Endodermal cell (in vitro differentiated cells): ENCODE results near the gene ZNF577. TPM values are rescaled to one million over a fixed set of nuclear protein-coding genes. Genes with fewer than 3 reads are reported as not detected.

Experiments
- DNase-seq: peaks from one replicate; pipeline ENCODE4 v3.0.0-alpha.2; 2017
- H3K27ac ChIP-seq: 2 replicates; pipeline ENCODE4 v1.5.1; 2013; ENCODE audit warnings: mild to moderate bottlenecking, low read depth, low read length, moderate library complexity
- H3K27me3 ChIP-seq: 2 replicates; pipeline ENCODE4 v1.6.1; 2013; ENCODE audit warnings: mild to moderate bottlenecking, low read length, moderate library complexity; ENCODE audit not compliant: insufficient read depth, control insufficient read depth, poor library complexity, severe bottlenecking
- H3K36me3 ChIP-seq: 2 replicates; pipeline ENCODE4 v1.7.0; 2013; ENCODE audit warnings: mild to moderate bottlenecking, low read length, moderate library complexity; ENCODE audit not compliant: control insufficient read depth, insufficient read depth
- H3K4me1 ChIP-seq: one replicate; pipeline ENCODE4 v1.7.0; 2013; ENCODE audit warnings: low read length; ENCODE audit not compliant: control insufficient read depth, insufficient read depth
- H3K4me3 ChIP-seq: 2 replicates; pipeline ENCODE4 v1.5.1; 2013; ENCODE audit warnings: mild to moderate bottlenecking, low read length, moderate library complexity
- H3K9ac ChIP-seq: 2 replicates; pipeline ENCODE4 v1.6.1; 2013; ENCODE audit warnings: mild to moderate bottlenecking, low read length, moderate library complexity; ENCODE audit not compliant: poor library complexity, severe bottlenecking; ENCODE audit errors: extremely low read depth
- H3K9me3 ChIP-seq: 2 replicates; pipeline ENCODE4 v1.6.1; 2013; ENCODE audit warnings: mild to moderate bottlenecking, low read length, moderate library complexity; ENCODE audit not compliant: control insufficient read depth
- H3K27ac Mint-ChIP-seq: 2 replicates; pipeline ENCODE4 v1.8.0; 2020; ENCODE audit warnings: mixed read lengths
- H3K27me3 Mint-ChIP-seq: 2 replicates; pipeline ENCODE4 v1.8.0; 2021; ENCODE audit warnings: mild to moderate bottlenecking, mixed read lengths; ENCODE audit not compliant: insufficient read depth
- H3K36me3 Mint-ChIP-seq: 2 replicates; pipeline ENCODE4 v1.8.0; 2020; ENCODE audit warnings: low read depth, mixed read lengths
- H3K4me1 Mint-ChIP-seq: 2 replicates; pipeline ENCODE4 v1.8.0; 2020; ENCODE audit warnings: mixed read lengths
- H3K4me3 Mint-ChIP-seq: 2 replicates; pipeline ENCODE4 v1.8.0; 2020; ENCODE audit warnings: mild to moderate bottlenecking, moderate library complexity, mixed read lengths
- H3K9me3 Mint-ChIP-seq: 2 replicates; pipeline ENCODE4 v1.8.0; 2020; ENCODE audit warnings: mild to moderate bottlenecking, mixed read lengths
- WGBS, 2 experiments: methylation state at CpG; one replicate each; pipeline versions ENCODE4 v1.1.5 to v1.1.7; 2013; ENCODE audit warnings: missing lambda C conversion rate in 2 of 2, mixed read lengths in 1 of 2; ENCODE audit not compliant: insufficient coverage in 1 of 2, insufficient read length in 1 of 2; 5-methylcytosine and 5-hydroxymethylcytosine counted together
- long read RNA-seq, 4 experiments: library from polyadenylated mRNA in 2 of 4; library from RNA in 1 of 4; library from capped mRNA in 1 of 4; stranded (forward) in 3 of 4; unstranded in 1 of 4; transcript quantifications; one replicate each; pipeline ENCODE4 v2.0.0, GENCODE V29; 2020 to 2021; ENCODE audit warnings: inconsistent platforms in 1 of 4
- polyA plus RNA-seq, 2 experiments: library from polyadenylated mRNA; stranded (reverse); fragments of 50-300 nt; gene quantifications; one replicate each; pipeline ENCODE4 v1.2.3, GENCODE V29; 2013
- total RNA-seq, 2 donors: library from RNA; stranded (reverse); fragmentation: NEBNext Ultra II Directional in 1 of 2; extraction: Animal tissue kit (Norgen Biotek cat#: 25700) in 1 of 2; gene quantifications; 2 replicates in 1 of 2; 3 replicates in 1 of 2; pipeline ENCODE4 v1.2.1, GENCODE V29; 2021
- TF ChIP-seq, protein P1 (sequence below): fragments of 200-600 bp; sonication (generic); conservative IDR thresholded peaks from 2 replicates; pipeline ENCODE4 v1.5.0; 2021; ENCODE audit warnings: antibody characterized with exemption, mild to moderate bottlenecking

Gene ZNF577
- 10 to 100 TPM; 25.8 to 31.1 TPM for total RNA-seq
- 16.8 TPM for polyA plus RNA-seq (2013, experiment 1 of 2)
- polyA plus RNA-seq (2013, experiment 2 of 2) = 14.0 TPM
- long read RNA-seq, experiment 1, partial matches to known transcripts = 0 of 12 reads
- long read RNA-seq, experiment 1, other reads (novel, unspliced or antisense) = 12 of 12 reads
- long read RNA-seq, experiment 2, partial matches to known transcripts = 6 of 34 reads
- long read RNA-seq, experiment 2, other reads (novel, unspliced or antisense) = 24 of 34 reads
- long read RNA-seq, experiment 3, transcript ZNF577-201 (7 exons, 3,074 nt) = minor isoform, 5 of 86 reads
- long read RNA-seq, experiment 3, transcript ZNF577-218 (7 exons, 1,865 nt) = minor isoform, 7 of 86 reads
- long read RNA-seq, experiment 3, transcript ZNF577-204 (6 exons, 2,758 nt) = major isoform, 10 of 86 reads
- long read RNA-seq, experiment 3, partial matches to known transcripts = 8 of 86 reads
- long read RNA-seq, experiment 3, other reads (novel, unspliced or antisense) = 55 of 86 reads
- long read RNA-seq, experiment 4, partial matches to known transcripts = 1 of 30 reads
- long read RNA-seq, experiment 4, other reads (novel, unspliced or antisense) = 23 of 30 reads

DNA sequence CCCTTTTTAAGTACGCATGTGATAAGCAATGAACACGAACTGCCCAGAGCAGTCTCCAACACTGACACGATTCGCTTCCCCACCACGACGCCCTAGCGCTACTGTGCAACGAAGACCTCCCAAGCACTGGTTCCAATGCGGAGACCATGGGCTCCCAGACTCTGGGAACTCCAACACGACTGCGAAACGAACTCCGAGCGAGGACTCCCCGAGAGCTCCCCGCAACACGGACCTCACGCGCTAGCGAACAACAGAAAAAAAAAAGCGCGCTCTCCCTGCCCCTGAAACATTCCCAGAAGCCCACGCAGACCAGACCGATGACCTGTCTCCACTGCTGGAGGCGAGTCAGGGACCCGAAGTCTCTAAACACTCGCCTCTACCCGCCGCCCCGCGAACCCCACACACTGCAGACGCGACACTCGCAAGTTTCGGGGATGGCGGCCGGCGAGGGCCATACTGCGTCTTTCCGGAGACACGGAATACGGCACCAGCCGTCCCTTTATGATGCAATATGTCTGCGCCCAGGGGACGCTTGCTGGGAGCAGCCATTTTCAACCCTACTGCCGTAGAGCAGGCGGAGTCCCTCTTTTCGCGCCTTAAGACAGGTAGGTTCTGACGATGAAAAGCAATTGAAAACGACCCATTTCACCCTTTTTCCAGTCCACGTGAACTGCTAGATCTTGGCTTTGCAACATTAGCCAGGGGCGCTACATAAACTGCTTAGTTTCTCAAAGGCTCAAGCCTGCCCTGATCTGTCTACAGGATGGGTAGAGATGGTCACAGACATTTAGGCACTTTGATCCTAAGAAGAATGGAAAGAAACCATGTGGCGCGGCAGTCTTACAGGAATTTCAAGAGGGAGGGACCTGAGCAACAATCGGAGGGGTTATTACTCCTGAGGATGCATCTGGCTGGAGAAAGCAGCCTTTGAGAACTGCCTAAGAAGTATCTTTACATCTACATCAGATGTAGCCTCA, at the start of gene ZNF577:
Gene ZNF577, minus strand, starts transcription at position 430 of the 977 bp plus-strand sequence. CDS start 7,569 bp downstream, outside the sequence.
- TF ChIP-seq, protein P1, sequence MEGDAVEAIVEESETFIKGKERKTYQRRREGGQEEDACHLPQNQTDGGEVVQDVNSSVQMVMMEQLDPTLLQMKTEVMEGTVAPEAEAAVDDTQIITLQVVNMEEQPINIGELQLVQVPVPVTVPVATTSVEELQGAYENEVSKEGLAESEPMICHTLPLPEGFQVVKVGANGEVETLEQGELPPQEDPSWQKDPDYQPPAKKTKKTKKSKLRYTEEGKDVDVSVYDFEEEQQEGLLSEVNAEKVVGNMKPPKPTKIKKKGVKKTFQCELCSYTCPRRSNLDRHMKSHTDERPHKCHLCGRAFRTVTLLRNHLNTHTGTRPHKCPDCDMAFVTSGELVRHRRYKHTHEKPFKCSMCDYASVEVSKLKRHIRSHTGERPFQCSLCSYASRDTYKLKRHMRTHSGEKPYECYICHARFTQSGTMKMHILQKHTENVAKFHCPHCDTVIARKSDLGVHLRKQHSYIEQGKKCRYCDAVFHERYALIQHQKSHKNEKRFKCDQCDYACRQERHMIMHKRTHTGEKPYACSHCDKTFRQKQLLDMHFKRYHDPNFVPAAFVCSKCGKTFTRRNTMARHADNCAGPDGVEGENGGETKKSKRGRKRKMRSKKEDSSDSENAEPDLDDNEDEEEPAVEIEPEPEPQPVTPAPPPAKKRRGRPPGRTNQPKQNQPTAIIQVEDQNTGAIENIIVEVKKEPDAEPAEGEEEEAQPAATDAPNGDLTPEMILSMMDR = no peak
- Histone ChIP-seq H3K27me3 (no peaks in the 10 kb centered on the region), H3K9ac (peak within 1 kb of the TSS; percentile 77), H3K9me3 (peaks cover 100% of the 10 kb centered on the region), H3K27ac (peak within 1 kb of the TSS; percentile 12), H3K4me3 (peak within 1 kb of the TSS; percentile 85), H3K4me1 (no peaks in the 10 kb centered on the region), H3K36me3 (peaks cover 94% of the 10 kb centered on the region)
- WGBS, 2 experiments = 46 to 57% methylated on average over 24 to 56 of the region's 56 CpGs
- peak within 1 kb of the TSS; percentile 99 for H3K27ac Mint-ChIP-seq
- no peaks in the 10 kb centered on the region for H3K27me3 Mint-ChIP-seq
- H3K9me3 Mint-ChIP-seq = peaks cover 86% of the 10 kb centered on the region
- DNase-seq = peak; percentile 92
- no peaks in the 10 kb centered on the region for H3K4me1 Mint-ChIP-seq
- peak within 1 kb of the TSS; percentile 97 for H3K4me3 Mint-ChIP-seq
- peaks cover 82% of the 10 kb centered on the region for H3K36me3 Mint-ChIP-seq

DNA sequence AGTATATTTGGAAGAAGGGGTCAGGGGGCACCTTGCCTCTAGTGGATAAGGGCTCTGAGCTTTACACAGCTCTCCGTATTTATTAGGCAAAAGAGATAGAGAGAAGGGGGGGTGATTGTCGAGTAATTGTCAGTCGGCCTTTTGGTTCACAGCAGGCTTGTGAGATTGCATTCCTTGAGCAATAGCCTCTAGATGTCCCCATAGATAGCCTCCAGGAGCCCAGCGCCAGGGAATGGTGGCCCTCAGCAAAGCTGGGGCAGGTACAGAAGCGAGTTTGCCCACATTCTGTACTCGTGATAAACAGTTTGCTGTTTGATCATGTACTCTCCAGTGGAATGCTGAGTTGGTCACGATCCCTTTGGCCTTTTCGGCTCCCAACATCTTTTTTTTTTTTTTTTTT, 44.2 kb upstream of the ZNF577 start:
- DNase-seq = no peak
- Mint-ChIP-seq H3K27ac (no peak overlapping the region), H3K27me3 (peaks cover 2% of the 10 kb centered on the region), H3K4me1 (no peaks in the 10 kb centered on the region), H3K9me3 (peaks cover 89% of the 10 kb centered on the region), H3K4me3 (no peak overlapping the region), H3K36me3 (peaks cover 94% of the 10 kb centered on the region)
- H3K4me1 ChIP-seq = no peaks in the 10 kb centered on the region
- no peak overlapping the region for H3K9ac ChIP-seq
- H3K27ac ChIP-seq = no peak overlapping the region
- H3K4me3 ChIP-seq = peak overlapping the region; percentile 90
- 95% methylated on average over 6 to 8 of the region's 8 CpGs for WGBS, 2 experiments
- TF ChIP-seq, protein P1 = no peak
- H3K27me3 ChIP-seq = no peaks in the 10 kb centered on the region
- peaks cover 83% of the 10 kb centered on the region for H3K36me3 ChIP-seq
- H3K9me3 ChIP-seq = peaks cover 89% of the 10 kb centered on the region

DNA sequence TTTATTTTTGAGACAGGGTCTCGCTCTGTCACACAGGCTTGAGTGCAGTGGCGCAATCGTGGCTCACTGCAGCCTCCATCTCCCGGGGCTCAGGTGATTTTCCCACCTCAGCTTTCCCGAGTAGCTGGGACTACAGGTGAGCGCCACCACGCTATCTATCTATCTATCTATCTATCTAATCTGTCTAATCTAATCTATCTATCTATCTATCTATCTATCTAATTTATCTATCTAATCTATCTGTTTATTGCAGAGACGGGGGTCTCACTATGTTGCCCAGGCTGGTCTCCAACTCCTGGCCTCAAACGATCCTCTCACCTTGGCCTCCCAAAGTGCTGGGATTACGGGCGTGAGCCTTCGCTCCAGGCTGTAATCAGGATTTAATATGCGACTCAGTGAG, 40.1 kb upstream of the ZNF577 start:
- H3K27ac ChIP-seq = no peak overlapping the region
- H3K9ac ChIP-seq = peak overlapping the region; percentile 94
- Mint-ChIP-seq H3K9me3 (peaks cover 88% of the 10 kb centered on the region), H3K27ac (peak overlapping the region; percentile 99), H3K27me3 (peaks cover 6% of the 10 kb centered on the region), H3K4me1 (no peaks in the 10 kb centered on the region), H3K36me3 (peaks cover 63% of the 10 kb centered on the region), H3K4me3 (peak overlapping the region; percentile 99)
- TF ChIP-seq, protein P1 = no peak
- no peaks in the 10 kb centered on the region for H3K27me3 ChIP-seq
- H3K9me3 ChIP-seq = peaks cover 87% of the 10 kb centered on the region
- 45 to 55% methylated on average over 6 to 13 of the region's 13 CpGs for WGBS, 2 experiments
- peak overlapping the region; percentile 90 for H3K4me3 ChIP-seq
- DNase-seq = peak; percentile 43
- no peaks in the 10 kb centered on the region for H3K4me1 ChIP-seq
- H3K36me3 ChIP-seq = peaks cover 43% of the 10 kb centered on the region
